Measurements from ENCODE around the gene PID1.
A peak's percentile ranks its signal among the peaks of the same experiment; 100 is the strongest.

The PID1 gene

GRCh38 chr2:229009816-229010215, 261.3 kb downstream of the PID1 start:
- DNase-seq (ENCODE audit: low spot score) = no peak

- DNase-seq (ENCODE audit: low spot score) = peak; percentile 22
Observed at GRCh38 chr2:229003256-229003655, 267.8 kb downstream of the PID1 start.

- no peak for DNase-seq (ENCODE audit: low spot score)
Observed at GRCh38 chr2:229001196-229001595, 269.9 kb downstream of the PID1 start.

GRCh38 chr2:228999326-228999725, 271.8 kb downstream of the PID1 start:
- no peak for DNase-seq (ENCODE audit: low spot score)

GRCh38 chr2:228988786-228989185, 282.3 kb downstream of the PID1 start:
- no peak for DNase-seq (ENCODE audit: low spot score)

- no peak for DNase-seq (ENCODE audit: low spot score)
Observed at GRCh38 chr2:228987441-228988155, 283.5 kb downstream of the PID1 start.

GRCh38 chr2:228986961-228987360, 284.1 kb downstream of the PID1 start:
- no peak for DNase-seq (ENCODE audit: low spot score)

GRCh38 chr2:228983700-228984099, 287.4 kb downstream of the PID1 start:
- DNase-seq (ENCODE audit: low spot score) = no peak

- DNase-seq (ENCODE audit: low spot score) = no peak
Observed at GRCh38 chr2:228974169-228974568, 296.9 kb downstream of the PID1 start.

Data from AG20443 (cell line).